ENCODE measurements around the gene SLIT3. TPM values are rescaled to one million over a fixed set of nuclear protein-coding genes. Genes with fewer than 3 reads are reported as not detected.

SLIT3 gene
- total and polyA plus RNA-seq, 4 donors, result 4.6 to 48.5 (median 19.8) TPM

DNA sequence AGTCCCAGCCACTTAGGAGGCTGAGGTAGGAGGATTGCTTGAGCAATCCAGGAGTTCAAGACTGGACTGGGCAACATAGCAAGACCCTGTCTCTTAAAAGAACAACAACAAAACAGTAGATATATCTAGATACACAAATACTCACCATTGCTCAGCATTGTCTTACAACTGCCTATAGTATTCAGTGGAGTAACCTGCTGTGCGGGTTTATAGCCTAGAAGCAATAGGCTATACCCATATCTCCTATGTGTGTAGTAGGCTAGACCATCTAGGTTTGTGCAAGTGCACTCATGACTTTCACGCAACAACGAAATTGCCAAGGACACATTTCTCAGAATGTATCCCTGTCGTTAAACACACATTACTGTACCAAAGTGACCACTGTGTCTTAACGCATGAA lies 44.7 kb downstream of the SLIT3 start:
- no peaks in the 10 kb centered on the region for H3K27me3 ChIP-seq (ENCODE audit: control insufficient read depth in 3 of 3, insufficient read depth in 3 of 3, low read length in 2 of 3)
- H3K9me3 ChIP-seq (ENCODE audit: control insufficient read depth in 4 of 4, insufficient read depth in 3 of 4, low read length in 3 of 4), result no peaks in the 10 kb centered on the region
- 86 to 95% methylated on average over 5 of the region's 5 CpGs for WGBS, 2 donors
- TF ChIP-seq, protein P1, sequence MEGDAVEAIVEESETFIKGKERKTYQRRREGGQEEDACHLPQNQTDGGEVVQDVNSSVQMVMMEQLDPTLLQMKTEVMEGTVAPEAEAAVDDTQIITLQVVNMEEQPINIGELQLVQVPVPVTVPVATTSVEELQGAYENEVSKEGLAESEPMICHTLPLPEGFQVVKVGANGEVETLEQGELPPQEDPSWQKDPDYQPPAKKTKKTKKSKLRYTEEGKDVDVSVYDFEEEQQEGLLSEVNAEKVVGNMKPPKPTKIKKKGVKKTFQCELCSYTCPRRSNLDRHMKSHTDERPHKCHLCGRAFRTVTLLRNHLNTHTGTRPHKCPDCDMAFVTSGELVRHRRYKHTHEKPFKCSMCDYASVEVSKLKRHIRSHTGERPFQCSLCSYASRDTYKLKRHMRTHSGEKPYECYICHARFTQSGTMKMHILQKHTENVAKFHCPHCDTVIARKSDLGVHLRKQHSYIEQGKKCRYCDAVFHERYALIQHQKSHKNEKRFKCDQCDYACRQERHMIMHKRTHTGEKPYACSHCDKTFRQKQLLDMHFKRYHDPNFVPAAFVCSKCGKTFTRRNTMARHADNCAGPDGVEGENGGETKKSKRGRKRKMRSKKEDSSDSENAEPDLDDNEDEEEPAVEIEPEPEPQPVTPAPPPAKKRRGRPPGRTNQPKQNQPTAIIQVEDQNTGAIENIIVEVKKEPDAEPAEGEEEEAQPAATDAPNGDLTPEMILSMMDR (IDR thresholded peaks at IDR 0.05; ENCODE audit: control extremely low read depth, extremely low read depth), result no peak
- H3K4me1 ChIP-seq (ENCODE audit: control insufficient read depth in 5 of 5, insufficient read depth in 5 of 5, low read length in 5 of 5), result peaks cover 0 to 12% (median under 1%) of the 10 kb centered on the region in 5 donors
- no peak for DNase-seq
- no peak overlapping the region for H3K4me3 ChIP-seq
- H3K9ac ChIP-seq (ENCODE audit: insufficient read depth in 1 of 2, low read length in 2 of 2), result no peak overlapping the region
- H3K36me3 ChIP-seq (ENCODE audit: control insufficient read depth in 4 of 4, insufficient read depth in 4 of 4, low read length in 4 of 4), result no peaks in the 10 kb centered on the region
- ATAC-seq (ENCODE audit: insufficient read depth, low FRiP score), result no peak
- H3K27ac ChIP-seq (ENCODE audit: low read depth in 1 of 2, low read length in 1 of 2), result no peak overlapping the region

DNA sequence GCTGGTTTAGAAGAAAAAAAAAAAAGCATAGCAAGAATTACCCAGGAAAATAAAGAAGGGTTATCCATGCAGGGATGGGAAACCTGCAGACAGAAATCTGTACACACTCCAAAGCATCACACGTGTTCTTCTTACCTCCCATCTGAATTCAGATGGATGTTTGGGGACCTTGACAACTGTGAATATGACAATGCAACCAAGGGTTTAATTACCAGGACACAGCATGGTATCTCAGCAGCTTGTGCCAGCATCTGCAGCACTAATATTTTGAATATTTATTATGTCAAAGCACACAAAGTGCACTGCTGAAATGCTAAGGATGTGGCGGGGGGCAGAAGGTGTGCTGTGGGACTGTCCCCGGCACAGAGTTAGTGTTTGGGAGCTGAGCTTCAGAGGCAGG lies 47.9 kb downstream of the SLIT3 start:
- H3K27ac ChIP-seq (ENCODE audit: low read depth in 1 of 2, low read length in 1 of 2), result no peak overlapping the region
- H3K9ac ChIP-seq (ENCODE audit: insufficient read depth in 1 of 2, low read length in 2 of 2), result no peak overlapping the region
- 78 to 91% methylated on average over 3 of the region's 3 CpGs for WGBS, 2 donors
- H3K4me1 ChIP-seq (ENCODE audit: control insufficient read depth in 5 of 5, insufficient read depth in 5 of 5, low read length in 5 of 5), result peaks cover 0 to 15% (median 0%) of the 10 kb centered on the region in 5 donors
- no peak for ATAC-seq (ENCODE audit: insufficient read depth, low FRiP score)
- no peaks in the 10 kb centered on the region for H3K9me3 ChIP-seq (ENCODE audit: control insufficient read depth in 4 of 4, insufficient read depth in 3 of 4, low read length in 3 of 4)
- H3K27me3 ChIP-seq (ENCODE audit: control insufficient read depth in 3 of 3, insufficient read depth in 3 of 3, low read length in 2 of 3), result no peaks in the 10 kb centered on the region
- DNase-seq, result no peak
- H3K4me3 ChIP-seq, result no peak overlapping the region
- TF ChIP-seq, protein P1 (IDR thresholded peaks at IDR 0.05; ENCODE audit: control extremely low read depth, extremely low read depth), result no peak
- peaks cover 0 to 7% (median 0%) of the 10 kb centered on the region in 4 donors for H3K36me3 ChIP-seq (ENCODE audit: control insufficient read depth in 4 of 4, insufficient read depth in 4 of 4, low read length in 4 of 4)

DNA sequence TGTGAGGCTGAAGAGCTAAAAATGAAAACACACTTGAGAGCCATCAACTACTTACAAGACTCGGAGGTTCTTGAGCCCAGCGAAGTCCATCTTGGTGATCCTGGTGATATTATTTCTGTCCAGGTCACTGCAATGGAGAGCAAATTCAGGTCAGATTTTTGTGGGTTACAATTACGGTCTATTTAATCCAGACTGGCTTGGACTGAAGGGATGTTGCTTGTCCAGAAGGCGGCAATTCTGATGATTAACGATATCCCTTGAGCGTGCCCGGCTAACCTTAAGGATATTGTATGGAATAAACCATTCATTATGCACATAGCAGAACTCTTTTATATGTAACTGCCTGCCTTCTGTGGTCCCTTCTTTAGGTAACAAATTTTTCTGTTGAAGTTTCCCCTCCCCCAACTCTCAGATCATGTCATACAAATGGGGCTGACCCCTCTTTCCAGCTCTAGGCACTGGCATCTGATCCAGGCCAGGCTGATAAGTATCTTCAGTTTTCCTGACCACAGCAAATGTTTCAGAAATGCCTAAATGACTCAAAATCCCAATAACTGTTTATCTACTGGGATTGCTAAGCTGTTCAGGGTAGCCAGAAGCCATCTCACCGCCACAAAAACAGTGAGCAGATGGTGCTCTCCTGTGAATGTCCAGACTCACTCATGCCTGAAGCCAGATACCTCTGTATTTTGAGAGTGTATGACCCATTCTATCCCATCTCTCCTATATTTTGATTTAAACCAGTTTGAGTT lies 49.4 kb downstream of the SLIT3 start:
- TF ChIP-seq, protein P1 (IDR thresholded peaks at IDR 0.05; ENCODE audit: control extremely low read depth, extremely low read depth), result no peak
- Histone ChIP-seq H3K9me3 (ENCODE audit: control insufficient read depth in 4 of 4, insufficient read depth in 3 of 4, low read length in 3 of 4) (no peaks in the 10 kb centered on the region), H3K27me3 (ENCODE audit: control insufficient read depth in 3 of 3, insufficient read depth in 3 of 3, low read length in 2 of 3) (no peaks in the 10 kb centered on the region), H3K9ac (ENCODE audit: insufficient read depth in 1 of 2, low read length in 2 of 2) (no peak overlapping the region), H3K36me3 (ENCODE audit: control insufficient read depth in 4 of 4, insufficient read depth in 4 of 4, low read length in 4 of 4) (peaks cover 0 to 7% (median 0%) of the 10 kb centered on the region in 4 donors), H3K4me1 (ENCODE audit: control insufficient read depth in 5 of 5, insufficient read depth in 5 of 5, low read length in 5 of 5) (peaks cover 0 to 15% (median 0%) of the 10 kb centered on the region in 5 donors), H3K4me3 (no peak overlapping the region), H3K27ac (ENCODE audit: low read depth in 1 of 2, low read length in 1 of 2) (no peak overlapping the region)
- DNase-seq (no peak), ATAC-seq (ENCODE audit: insufficient read depth, low FRiP score) (no peak)
- WGBS, 2 donors, result 84 to 86% methylated on average over 8 of the region's 8 CpGs
